Right lobe of liver (tissue), 4 donors: ENCODE data around the gene BCL11B.

Experiments used
- CTCF ChIP-seq, 4 donors: fragments of 200-600 bp in 3 of 4; fragments of 450-650 bp in 1 of 4; IDR thresholded peaks; one replicate each; pipeline versions ENCODE4 v1.5.1 to v1.8.0; 2016 to 2022; ENCODE audit warnings: antibody characterized with exemption in 4 of 4, mild to moderate bottlenecking in 2 of 4
- POLR2A ChIP-seq: fragments of 450-650 bp; IDR thresholded peaks from one replicate; pipeline ENCODE4 v1.6.1; 2017; ENCODE audit warnings: antibody characterized with exemption, mild to moderate bottlenecking
- donor health status: DM: no; HTN: no; CAD: no.
- donor health status: DM: no; HTN: no; CAD: no.
- donor health status: DM: no; HTN: yes; CAD: no.

- TF ChIP-seq CTCF (IDR thresholded peaks at IDR 0.05): no peak
- TF ChIP-seq POLR2A: no peak
Observed at GRCh38 chr14:99213101-99213500, 58.9 kb downstream of the BCL11B start.
